ENCODE data around the gene WWOX. TPM values are rescaled to one million over a fixed set of nuclear protein-coding genes. Genes with fewer than 3 reads are reported as not detected.

WWOX gene
- total and polyA plus RNA-seq, 2 of the 13 experiments (the other 11 are each of a cell fraction or from before 2014, with no cell fraction given), result 9.1 to 37.4 TPM

- Histone ChIP-seq H4K20me1 (ENCODE audit: insufficient read depth, low read length) (no peaks in the 10 kb centered on the region), H3K4me1 (ENCODE audit: insufficient read depth, low read length) (no peaks in the 10 kb centered on the region), H2AFZ (ENCODE audit: low read length) (no peak overlapping the region), H3K79me2 (ENCODE audit: insufficient read depth, low read length) (no peaks in the 10 kb centered on the region), H3K9me3 (ENCODE audit: low read length) (peaks cover 18% of the 10 kb centered on the region; the same call in 1 of the 2 replicates), H3K4me2 (ENCODE audit: low read depth, low read length) (no peak overlapping the region), H3K9ac (ENCODE audit: insufficient read depth, low read depth, low read length) (no peak overlapping the region), H3K27ac (ENCODE audit: extremely low read length, insufficient read depth, low read length) (no peak overlapping the region), H3K4me3 (replicated peaks in 1 of 3; ENCODE audit: insufficient read depth in 1 of 3, low read depth in 2 of 3, low read length in 3 of 3) (no peak overlapping the region), H3K36me3 (replicated peaks in 1 of 2; ENCODE audit: control insufficient read depth in 1 of 2, insufficient read depth in 2 of 2, low read length in 2 of 2) (no peaks in the 10 kb centered on the region), H3K27me3 (ENCODE audit: control insufficient read depth in 1 of 2, insufficient read depth in 2 of 2, low read length in 2 of 2) (no peaks in the 10 kb centered on the region)
- POLR2A ChIA-PET, result no interaction called here
- no TSS peak for BruUV-seq (replicated peaks)
- in situ Hi-C loops (cut with HindIII; ENCODE audit: extremely low pct_ligation_motif_present, low pct_unique_long_range_greater_than_20kb), result no loop called here
- intact Hi-C loops (cut with micrococcal nuclease; ENCODE audit: unreplicated experiment), result no loop called here
- FAIRE-seq (no peak), ATAC-seq (no peak), DNase-seq (ENCODE audit: low spot score) (no peak)
- CTCF ChIA-PET (ENCODE audit: low intra/inter-chr PET ratio, low total read pairs), result no interaction called here
- TF ChIP-seq MEIS1 (CRISPR knock-in tag; IDR thresholded peaks at IDR 0.05; ENCODE audit: borderline replicate concordance) (no peak), MTF1 (CRISPR knock-in tag; IDR thresholded peaks at IDR 0.05) (no peak), MAFF (IDR thresholded peaks at IDR 0.05; ENCODE audit: low read depth, low read length) (peak; percentile 55), SCMH1 (CRISPR knock-in tag; IDR thresholded peaks at IDR 0.05; ENCODE audit: borderline replicate concordance) (no peak), ZNF331 (CRISPR knock-in tag; IDR thresholded peaks at IDR 0.05) (no peak), PAF1 (CRISPR knock-in tag; IDR thresholded peaks at IDR 0.05) (no peak), MAFK (conservative IDR thresholded peaks at IDR 0.05 in 1 of 2, IDR thresholded peaks at IDR 0.05 in 1 of 2; ENCODE audit: low read length in 2 of 2) (peak; percentile 73 to 81), ZBED4 (CRISPR knock-in tag; IDR thresholded peaks at IDR 0.05; ENCODE audit: borderline replicate concordance) (no peak), ZSCAN9 (CRISPR knock-in tag; IDR thresholded peaks at IDR 0.05; ENCODE audit: borderline replicate concordance) (no peak), ZNF253 (CRISPR knock-in tag; IDR thresholded peaks at IDR 0.05; ENCODE audit: borderline replicate concordance) (no peak), ZNF564 (CRISPR knock-in tag; IDR thresholded peaks at IDR 0.05) (no peak), ZNF383 (CRISPR knock-in tag; IDR thresholded peaks at IDR 0.05; ENCODE audit: borderline replicate concordance) (no peak)
- TF ChIP-seq, protein P1, sequence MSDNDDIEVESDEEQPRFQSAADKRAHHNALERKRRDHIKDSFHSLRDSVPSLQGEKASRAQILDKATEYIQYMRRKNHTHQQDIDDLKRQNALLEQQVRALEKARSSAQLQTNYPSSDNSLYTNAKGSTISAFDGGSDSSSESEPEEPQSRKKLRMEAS (IDR thresholded peaks at IDR 0.05), result no peak
These were observed 316.9 kb downstream of the WWOX start for GRCh38 chr16:78416400-78416799.
